ENCODE measurements around the gene CUL9.

DNA sequence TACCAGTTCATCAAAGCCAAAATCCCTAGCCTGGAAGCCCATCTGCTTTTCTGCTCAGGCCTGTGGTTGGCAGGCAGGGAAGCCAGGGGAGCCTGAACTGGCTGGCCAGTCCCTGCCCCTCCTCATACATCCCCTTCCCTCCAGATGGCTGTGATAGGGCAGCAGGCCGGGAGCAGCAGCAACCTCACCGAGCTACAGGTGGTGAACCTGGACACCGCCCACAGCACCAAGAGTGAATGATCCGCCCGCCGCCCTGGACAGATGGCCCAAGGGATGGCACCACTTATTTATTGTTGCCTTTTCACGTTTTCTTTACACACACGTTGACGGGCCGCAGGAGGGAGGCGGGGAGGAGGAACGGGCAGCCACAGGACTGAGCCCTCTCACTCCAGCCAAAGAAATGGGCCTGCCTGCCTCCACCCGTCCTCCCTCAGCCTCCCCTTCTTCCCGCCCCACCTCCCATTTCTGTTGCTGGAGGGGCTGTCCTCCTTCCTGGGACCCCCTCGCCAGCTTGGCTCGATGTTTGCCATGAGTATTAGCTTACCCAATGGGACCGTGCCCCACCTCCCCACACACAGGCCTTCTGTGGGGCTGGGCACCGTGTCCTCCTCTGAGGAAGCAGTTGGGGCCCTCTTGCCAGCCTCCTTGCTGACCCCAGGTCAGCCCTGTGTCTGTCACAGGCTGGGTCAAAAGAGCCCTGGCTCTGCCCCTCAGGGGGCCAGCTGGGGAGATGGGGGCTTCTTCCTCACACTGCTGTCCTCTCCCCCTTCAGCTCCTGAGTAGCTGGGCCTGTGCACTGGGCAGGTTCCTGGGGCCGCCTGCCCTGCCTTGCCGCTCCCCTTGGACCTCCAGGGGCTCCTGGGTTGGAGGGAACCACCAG is 2.8 kb upstream of the CUL9 start:
- no peak for TF ChIP-seq POLR2A (IDR thresholded peaks at IDR 0.05; ENCODE audit: low read length)
- TF ChIP-seq GATA1 (IDR thresholded peaks at IDR 0.05; ENCODE audit: low read depth, low read length) = no peak

All from erythroblast (primary cell).